ENCODE results near the gene GDA.

GDA gene

GRCh38 chr9:72160446-72161123 is 11.3 kb downstream of the GDA start:
- Histone ChIP-seq H3K27me3 (ENCODE audit: insufficient read depth, low read depth, severe bottlenecking) (no peaks in the 10 kb centered on the region), H3K9me3 (ENCODE audit: severe bottlenecking) (no peaks in the 10 kb centered on the region), H3K36me3 (no peaks in the 10 kb centered on the region), H3K4me3 (ENCODE audit: low read depth, low read length) (no peak overlapping the region), H3K27ac (no peak overlapping the region)
- no peak for DNase-seq
- no peak for TF ChIP-seq CTCF (IDR thresholded peaks at IDR 0.05; ENCODE audit: low read depth, low read length)

GRCh38 chr9:72165326-72165725 is 16.1 kb downstream of the GDA start:
- Histone ChIP-seq H3K27ac (no peak overlapping the region), H3K27me3 (ENCODE audit: insufficient read depth, low read depth, severe bottlenecking) (no peaks in the 10 kb centered on the region), H3K4me3 (ENCODE audit: low read depth, low read length) (no peak overlapping the region), H3K36me3 (no peaks in the 10 kb centered on the region), H3K9me3 (ENCODE audit: severe bottlenecking) (no peaks in the 10 kb centered on the region)
- TF ChIP-seq CTCF (IDR thresholded peaks at IDR 0.05; ENCODE audit: low read depth, low read length): no peak
- DNase-seq: no peak

- H3K36me3 ChIP-seq: no peaks in the 10 kb centered on the region
- H3K9me3 ChIP-seq (ENCODE audit: severe bottlenecking): no peaks in the 10 kb centered on the region
- no peak overlapping the region for H3K27ac ChIP-seq
- H3K27me3 ChIP-seq (ENCODE audit: insufficient read depth, low read depth, severe bottlenecking): no peaks in the 10 kb centered on the region
- no peak for TF ChIP-seq CTCF (IDR thresholded peaks at IDR 0.05; ENCODE audit: low read depth, low read length)
- no peak overlapping the region for H3K4me3 ChIP-seq (ENCODE audit: low read depth, low read length)
- no peak for DNase-seq
Observed at GRCh38 chr9:72165821-72166547, 16.7 kb downstream of the GDA start.

- no peak for TF ChIP-seq CTCF (IDR thresholded peaks at IDR 0.05; ENCODE audit: low read depth, low read length)
- Histone ChIP-seq H3K9me3 (ENCODE audit: severe bottlenecking) (no peaks in the 10 kb centered on the region), H3K36me3 (no peaks in the 10 kb centered on the region)
Observed at GRCh38 chr9:72168075-72168474, 18.8 kb downstream of the GDA start.

GRCh38 chr9:72169178-72169577 is 19.9 kb downstream of the GDA start:
- Histone ChIP-seq H3K9me3 (ENCODE audit: severe bottlenecking) (no peaks in the 10 kb centered on the region), H3K4me3 (ENCODE audit: low read depth, low read length) (no peak overlapping the region), H3K27ac (no peak overlapping the region), H3K27me3 (ENCODE audit: insufficient read depth, low read depth, severe bottlenecking) (no peaks in the 10 kb centered on the region), H3K36me3 (no peaks in the 10 kb centered on the region)
- TF ChIP-seq CTCF (IDR thresholded peaks at IDR 0.05; ENCODE audit: low read depth, low read length): no peak
- no peak for DNase-seq

More at GRCh38 chr9:72168075-72168474, 18.8 kb downstream of the GDA start:
- Histone ChIP-seq H3K27me3 (ENCODE audit: insufficient read depth, low read depth, severe bottlenecking) (no peaks in the 10 kb centered on the region), H3K4me3 (ENCODE audit: low read depth, low read length) (no peak overlapping the region), H3K27ac (no peak overlapping the region)
- no peak for DNase-seq
